Tibial nerve (tissue), 4 donors: ENCODE measurements around the gene EXOC2.

ENCODE experiments used
- EP300 ChIP-seq, 2 donors: sonication (generic); formaldehyde crosslinking; IDR thresholded peaks; one replicate each; pipeline ENCODE4 v1.6.1; 2017; ENCODE audit warnings: antibody characterized with exemption in 2 of 2, mild to moderate bottlenecking in 1 of 2
- POLR2A ChIP-seq, 2 donors: fragments of 450-650 bp; IDR thresholded peaks; one replicate each; pipeline ENCODE4 v1.6.1; 2017; ENCODE audit warnings: antibody characterized with exemption in 2 of 2, mild to moderate bottlenecking in 2 of 2, moderate library complexity in 2 of 2
- TF ChIP-seq, protein P1 (sequence below), 5 experiments: fragments of 200-600 bp in 3 of 5; fragments of 450-650 bp in 2 of 5; sonication (generic) in 3 of 5; IDR thresholded peaks; one replicate each; pipeline ENCODE4 v1.5.1; 2016 to 2019; ENCODE audit warnings: antibody characterized with exemption in 5 of 5, mild to moderate bottlenecking in 3 of 5, moderate library complexity in 2 of 5

DNA sequence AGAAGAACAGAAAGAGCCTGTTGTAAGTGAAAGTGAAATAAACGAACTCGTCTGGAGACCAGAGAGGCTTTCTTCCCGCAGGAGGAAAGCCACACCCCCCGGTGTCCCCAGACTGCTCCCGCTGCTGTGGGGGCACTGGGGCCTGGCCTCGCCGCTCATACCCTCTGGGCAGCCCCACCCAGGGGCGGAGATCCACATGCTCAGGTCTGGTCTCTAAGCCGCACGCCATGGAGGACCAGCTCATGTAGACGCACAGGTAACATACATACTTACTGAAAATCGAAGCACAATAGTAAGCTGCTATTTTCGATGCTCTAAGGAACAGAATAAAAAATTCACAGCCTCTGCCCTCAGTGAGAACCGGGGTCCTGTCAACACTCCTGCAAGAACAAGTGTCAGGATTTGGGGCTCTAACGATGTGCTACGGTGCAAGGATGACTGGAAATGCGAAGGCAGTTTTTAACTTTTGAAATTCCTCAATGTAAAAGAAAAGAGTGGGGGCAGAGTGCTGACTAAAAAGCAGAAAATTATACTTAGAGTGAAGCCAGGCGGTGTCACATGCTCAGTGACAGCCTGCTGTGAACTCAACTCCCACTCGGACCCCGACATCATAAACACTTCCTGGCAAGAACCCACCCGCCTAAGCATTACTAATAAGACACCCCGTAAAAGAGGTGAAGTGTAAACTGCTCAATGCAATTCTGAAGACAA is 190.9 kb downstream of the EXOC2 start:
- TF ChIP-seq, protein P1, sequence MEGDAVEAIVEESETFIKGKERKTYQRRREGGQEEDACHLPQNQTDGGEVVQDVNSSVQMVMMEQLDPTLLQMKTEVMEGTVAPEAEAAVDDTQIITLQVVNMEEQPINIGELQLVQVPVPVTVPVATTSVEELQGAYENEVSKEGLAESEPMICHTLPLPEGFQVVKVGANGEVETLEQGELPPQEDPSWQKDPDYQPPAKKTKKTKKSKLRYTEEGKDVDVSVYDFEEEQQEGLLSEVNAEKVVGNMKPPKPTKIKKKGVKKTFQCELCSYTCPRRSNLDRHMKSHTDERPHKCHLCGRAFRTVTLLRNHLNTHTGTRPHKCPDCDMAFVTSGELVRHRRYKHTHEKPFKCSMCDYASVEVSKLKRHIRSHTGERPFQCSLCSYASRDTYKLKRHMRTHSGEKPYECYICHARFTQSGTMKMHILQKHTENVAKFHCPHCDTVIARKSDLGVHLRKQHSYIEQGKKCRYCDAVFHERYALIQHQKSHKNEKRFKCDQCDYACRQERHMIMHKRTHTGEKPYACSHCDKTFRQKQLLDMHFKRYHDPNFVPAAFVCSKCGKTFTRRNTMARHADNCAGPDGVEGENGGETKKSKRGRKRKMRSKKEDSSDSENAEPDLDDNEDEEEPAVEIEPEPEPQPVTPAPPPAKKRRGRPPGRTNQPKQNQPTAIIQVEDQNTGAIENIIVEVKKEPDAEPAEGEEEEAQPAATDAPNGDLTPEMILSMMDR (IDR thresholded peaks at IDR 0.05) = no peak
- TF ChIP-seq EP300 (IDR thresholded peaks at IDR 0.05) (no peak), POLR2A (IDR thresholded peaks at IDR 0.05) (no peak)
